ENCODE data around the gene GDI1.

DNA sequence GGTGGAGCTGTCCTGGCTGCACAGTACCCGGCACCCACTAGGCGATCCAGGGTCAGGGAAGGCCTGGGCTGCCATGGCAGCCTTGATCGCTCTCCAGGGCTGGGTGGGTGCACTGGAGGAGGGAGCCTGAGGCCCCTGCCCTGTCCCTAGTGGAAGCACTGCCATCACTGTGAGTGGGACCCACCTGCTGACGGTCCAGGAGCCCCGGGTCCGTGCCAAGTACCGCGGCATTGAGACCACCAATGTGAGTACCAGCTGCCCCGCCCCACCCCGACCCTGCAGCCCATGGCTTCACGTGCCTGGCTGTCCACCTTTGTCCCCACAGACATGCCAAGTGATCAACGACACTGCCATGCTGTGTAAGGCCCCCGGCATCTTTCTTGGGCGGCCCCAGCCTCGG, 30.0 kb downstream of the GDI1 start:
- TF ChIP-seq CREB1 (IDR thresholded peaks at IDR 0.05) = no peak
- TF ChIP-seq NRF1 (IDR thresholded peaks at IDR 0.05; ENCODE audit: low read depth, low read length) = no peak
- no peak for TF ChIP-seq ZNF274 (IDR thresholded peaks at IDR 0.05; ENCODE audit: borderline replicate concordance, extremely low read depth, low read length)
- TF ChIP-seq, protein P1, sequence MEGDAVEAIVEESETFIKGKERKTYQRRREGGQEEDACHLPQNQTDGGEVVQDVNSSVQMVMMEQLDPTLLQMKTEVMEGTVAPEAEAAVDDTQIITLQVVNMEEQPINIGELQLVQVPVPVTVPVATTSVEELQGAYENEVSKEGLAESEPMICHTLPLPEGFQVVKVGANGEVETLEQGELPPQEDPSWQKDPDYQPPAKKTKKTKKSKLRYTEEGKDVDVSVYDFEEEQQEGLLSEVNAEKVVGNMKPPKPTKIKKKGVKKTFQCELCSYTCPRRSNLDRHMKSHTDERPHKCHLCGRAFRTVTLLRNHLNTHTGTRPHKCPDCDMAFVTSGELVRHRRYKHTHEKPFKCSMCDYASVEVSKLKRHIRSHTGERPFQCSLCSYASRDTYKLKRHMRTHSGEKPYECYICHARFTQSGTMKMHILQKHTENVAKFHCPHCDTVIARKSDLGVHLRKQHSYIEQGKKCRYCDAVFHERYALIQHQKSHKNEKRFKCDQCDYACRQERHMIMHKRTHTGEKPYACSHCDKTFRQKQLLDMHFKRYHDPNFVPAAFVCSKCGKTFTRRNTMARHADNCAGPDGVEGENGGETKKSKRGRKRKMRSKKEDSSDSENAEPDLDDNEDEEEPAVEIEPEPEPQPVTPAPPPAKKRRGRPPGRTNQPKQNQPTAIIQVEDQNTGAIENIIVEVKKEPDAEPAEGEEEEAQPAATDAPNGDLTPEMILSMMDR (IDR thresholded peaks at IDR 0.05; ENCODE audit: control extremely low read depth in 1 of 3, insufficient read depth in 1 of 3, low read depth in 1 of 3, low read length in 3 of 3) = no peak
- no peak for TF ChIP-seq KDM5A (IDR thresholded peaks at IDR 0.05; ENCODE audit: low read length)

Data from H1 (cell line).